ENCODE data around the gene ARID1B.

The ARID1B gene

DNA sequence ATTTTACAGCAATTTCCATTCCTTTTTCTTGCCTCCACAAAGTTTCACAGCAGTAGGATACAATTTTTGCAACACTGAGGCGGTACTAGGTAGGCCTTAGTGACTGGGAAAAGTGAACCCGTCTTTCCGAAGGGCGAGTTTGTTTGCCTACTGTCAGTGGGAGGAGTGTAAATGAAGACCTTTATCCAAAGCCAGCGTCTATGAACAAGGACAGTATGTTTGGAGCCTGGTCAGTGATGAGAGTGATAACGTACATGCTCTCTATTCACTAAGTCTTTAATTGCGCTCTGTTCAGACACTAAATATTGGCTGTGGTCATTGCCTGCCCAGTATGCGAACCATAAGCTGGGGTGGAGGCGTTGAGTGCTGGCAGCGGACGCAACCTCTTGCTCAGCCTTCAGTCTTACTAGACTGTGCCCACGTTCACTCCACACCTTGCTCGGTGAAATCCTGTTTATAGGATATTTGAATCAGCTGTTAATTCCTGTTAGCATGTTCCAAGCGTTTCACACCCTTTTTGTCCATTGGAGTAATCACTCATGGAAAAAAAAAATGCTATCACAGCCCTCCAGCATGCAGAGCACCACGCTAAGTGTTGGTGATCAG is 400.7 kb downstream of the ARID1B start:
- Histone ChIP-seq H3K79me2 (ENCODE audit: low read length) (no peaks in the 10 kb centered on the region), H3K4me2 (ENCODE audit: low read depth, low read length) (no peak overlapping the region), H3K27me3 (replicated peaks; ENCODE audit: insufficient read depth, low read length) (no peaks in the 10 kb centered on the region), H3K9me2 (replicated peaks; ENCODE audit: insufficient read depth, low read length) (no peaks in the 10 kb centered on the region), H3K27ac (ENCODE audit: low read length) (no peak overlapping the region), H3F3A (ENCODE audit: insufficient read depth, low read length) (no peaks in the 10 kb centered on the region), H3K4me1 (ENCODE audit: low read length) (no peaks in the 10 kb centered on the region), H3K4me3 (ENCODE audit: low read length) (no peak overlapping the region), H3K9ac (ENCODE audit: low read length) (no peak overlapping the region), H3K36me3 (replicated peaks; ENCODE audit: insufficient read depth, low read length) (no peaks in the 10 kb centered on the region), H3K9me3 (replicated peaks; ENCODE audit: insufficient read depth, low read length) (no peaks in the 10 kb centered on the region), H2AFZ (ENCODE audit: low read length) (no peak overlapping the region), H4K20me1 (ENCODE audit: insufficient read depth, low read length) (no peaks in the 10 kb centered on the region)
- TF ChIP-seq, protein P1, sequence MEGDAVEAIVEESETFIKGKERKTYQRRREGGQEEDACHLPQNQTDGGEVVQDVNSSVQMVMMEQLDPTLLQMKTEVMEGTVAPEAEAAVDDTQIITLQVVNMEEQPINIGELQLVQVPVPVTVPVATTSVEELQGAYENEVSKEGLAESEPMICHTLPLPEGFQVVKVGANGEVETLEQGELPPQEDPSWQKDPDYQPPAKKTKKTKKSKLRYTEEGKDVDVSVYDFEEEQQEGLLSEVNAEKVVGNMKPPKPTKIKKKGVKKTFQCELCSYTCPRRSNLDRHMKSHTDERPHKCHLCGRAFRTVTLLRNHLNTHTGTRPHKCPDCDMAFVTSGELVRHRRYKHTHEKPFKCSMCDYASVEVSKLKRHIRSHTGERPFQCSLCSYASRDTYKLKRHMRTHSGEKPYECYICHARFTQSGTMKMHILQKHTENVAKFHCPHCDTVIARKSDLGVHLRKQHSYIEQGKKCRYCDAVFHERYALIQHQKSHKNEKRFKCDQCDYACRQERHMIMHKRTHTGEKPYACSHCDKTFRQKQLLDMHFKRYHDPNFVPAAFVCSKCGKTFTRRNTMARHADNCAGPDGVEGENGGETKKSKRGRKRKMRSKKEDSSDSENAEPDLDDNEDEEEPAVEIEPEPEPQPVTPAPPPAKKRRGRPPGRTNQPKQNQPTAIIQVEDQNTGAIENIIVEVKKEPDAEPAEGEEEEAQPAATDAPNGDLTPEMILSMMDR (IDR thresholded peaks at IDR 0.05; ENCODE audit: low read length): no peak
- TF ChIP-seq EZH2 (optimal IDR thresholded peaks at IDR 0.05; ENCODE audit: low read depth, low read length) (no peak), EZH2phosphoT487 (IDR thresholded peaks at IDR 0.05; ENCODE audit: low read length) (no peak)
- no peak for DNase-seq

DNA sequence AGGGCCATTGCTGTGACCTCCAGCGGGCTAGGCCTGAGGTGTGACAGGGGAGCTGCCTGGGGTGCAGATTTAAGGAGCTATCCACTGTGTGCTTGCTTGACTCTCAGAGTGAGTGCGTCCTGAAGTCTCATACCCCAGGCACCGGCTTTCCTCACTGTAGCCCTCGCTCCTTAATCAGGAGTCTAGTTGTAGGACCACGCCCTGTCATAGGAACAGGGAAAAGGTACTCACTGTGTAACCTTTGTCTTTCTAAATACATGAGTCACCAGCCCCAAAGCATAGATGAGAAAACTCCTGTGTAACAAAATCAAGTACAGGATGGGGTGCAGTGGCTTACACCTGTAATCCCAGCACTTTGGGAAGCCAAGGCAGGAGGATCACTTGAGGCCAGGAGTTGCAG is 404.5 kb downstream of the ARID1B start:
- H3K4me1 ChIP-seq (ENCODE audit: low read length): 0 out of 2 replicates have a peak, but pooled peaks cover 1% of the 10 kb centered on the region
- no peak overlapping the region for H3K27ac ChIP-seq (ENCODE audit: low read length)
- H3K36me3 ChIP-seq (replicated peaks; ENCODE audit: insufficient read depth, low read length): no peaks in the 10 kb centered on the region
- H4K20me1 ChIP-seq (ENCODE audit: insufficient read depth, low read length): no peaks in the 10 kb centered on the region
- no peak overlapping the region for H2AFZ ChIP-seq (ENCODE audit: low read length)
- H3F3A ChIP-seq (ENCODE audit: insufficient read depth, low read length): no peaks in the 10 kb centered on the region
- H3K27me3 ChIP-seq (replicated peaks; ENCODE audit: insufficient read depth, low read length): no peaks in the 10 kb centered on the region
- TF ChIP-seq EZH2 (optimal IDR thresholded peaks at IDR 0.05; ENCODE audit: low read depth, low read length) (no peak), EZH2phosphoT487 (IDR thresholded peaks at IDR 0.05; ENCODE audit: low read length) (no peak)
- TF ChIP-seq, protein P1 (IDR thresholded peaks at IDR 0.05; ENCODE audit: low read length): no peak
- no peaks in the 10 kb centered on the region for H3K79me2 ChIP-seq (ENCODE audit: low read length)
- no peaks in the 10 kb centered on the region for H3K9me3 ChIP-seq (replicated peaks; ENCODE audit: insufficient read depth, low read length)
- H3K9me2 ChIP-seq (replicated peaks; ENCODE audit: insufficient read depth, low read length): no peaks in the 10 kb centered on the region
- H3K4me3 ChIP-seq (ENCODE audit: low read length): no peak overlapping the region
- H3K4me2 ChIP-seq (ENCODE audit: low read depth, low read length): no peak overlapping the region
- DNase-seq: no peak
- no peak overlapping the region for H3K9ac ChIP-seq (ENCODE audit: low read length)

DNA sequence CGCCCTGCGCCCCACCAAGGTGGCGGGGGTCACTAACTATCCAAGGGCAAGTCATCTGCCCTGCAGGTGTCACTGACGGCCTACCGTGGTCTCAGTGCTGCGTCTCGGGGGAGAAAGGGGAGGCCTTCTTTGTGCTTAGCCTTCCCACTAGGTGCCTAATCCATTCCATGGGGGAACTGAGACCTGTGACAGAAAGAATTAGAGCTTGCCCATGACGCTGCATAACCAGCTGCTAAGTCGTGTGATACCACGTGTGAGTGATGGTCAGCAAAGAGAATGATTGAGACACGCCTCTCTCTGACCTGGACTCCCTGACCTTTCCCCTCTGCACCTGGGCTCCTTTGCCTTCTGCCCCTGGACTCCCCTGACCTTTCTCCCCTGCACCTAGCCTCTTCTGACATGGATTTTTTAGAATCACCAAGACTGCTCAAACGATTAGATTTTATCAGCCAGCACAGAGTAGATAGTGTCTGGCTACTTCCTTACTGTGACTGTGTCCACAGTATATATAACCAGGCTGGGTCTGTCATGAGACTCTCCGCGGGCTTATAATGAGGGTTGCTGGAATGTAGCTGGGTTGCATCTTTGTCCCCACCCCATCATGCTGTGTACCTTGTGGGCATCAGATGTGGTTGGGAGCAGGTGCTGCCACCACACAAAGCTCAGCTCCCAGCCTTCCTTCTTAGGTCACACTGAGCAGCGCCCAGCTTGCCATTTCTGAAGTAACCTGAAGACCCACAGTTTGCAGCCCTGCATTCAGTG is 405.5 kb downstream of the ARID1B start:
- no peaks in the 10 kb centered on the region for H3K9me3 ChIP-seq (replicated peaks; ENCODE audit: insufficient read depth, low read length)
- H3K27me3 ChIP-seq (replicated peaks; ENCODE audit: insufficient read depth, low read length): no peaks in the 10 kb centered on the region
- H3K9me2 ChIP-seq (replicated peaks; ENCODE audit: insufficient read depth, low read length): no peaks in the 10 kb centered on the region
- no peaks in the 10 kb centered on the region for H3F3A ChIP-seq (ENCODE audit: insufficient read depth, low read length)
- H3K4me3 ChIP-seq (ENCODE audit: low read length): no peak overlapping the region
- H3K79me2 ChIP-seq (ENCODE audit: low read length): no peaks in the 10 kb centered on the region
- DNase-seq: no peak
- no peak overlapping the region for H3K9ac ChIP-seq (ENCODE audit: low read length)
- 0 out of 2 replicates have a peak, but pooled peaks cover 4% of the 10 kb centered on the region for H3K4me1 ChIP-seq (ENCODE audit: low read length)
- H2AFZ ChIP-seq (ENCODE audit: low read length): no peak overlapping the region
- H4K20me1 ChIP-seq (ENCODE audit: insufficient read depth, low read length): no peaks in the 10 kb centered on the region
- H3K36me3 ChIP-seq (replicated peaks; ENCODE audit: insufficient read depth, low read length): no peaks in the 10 kb centered on the region
- H3K4me2 ChIP-seq (ENCODE audit: low read depth, low read length): no peak overlapping the region
- TF ChIP-seq EZH2 (optimal IDR thresholded peaks at IDR 0.05; ENCODE audit: low read depth, low read length): no peak
- no peak for TF ChIP-seq EZH2phosphoT487 (IDR thresholded peaks at IDR 0.05; ENCODE audit: low read length)
- TF ChIP-seq, protein P1 (IDR thresholded peaks at IDR 0.05; ENCODE audit: low read length): no peak
- H3K27ac ChIP-seq (ENCODE audit: low read length): no peak overlapping the region

Data from MM.1S (cell line).